T-helper 1 cell treated with Interleukin-12 subunit alpha and Interleukin-12 subunit beta and Interleukin-4 antibody, amounts not matched to agents 30 ng/mL and 1 ng/mL, for 36 hours (primary cell): Measurements from ENCODE around the gene NDUFA13. TPM values are rescaled to one million over a fixed set of nuclear protein-coding genes. Genes with fewer than 3 reads are reported as not detected.

ENCODE experiments used
- intact Hi-C: fragments of 100-400 bp; cut with micrococcal nuclease; formaldehyde crosslinking; loops from one replicate; pipeline ENCODE4 v1.15.1; 2024
- total RNA-seq: library from RNA; stranded (reverse); gene quantifications from 2 replicates; pipeline ENCODE4 v1.2.3, GENCODE V29; 2022

Gene NDUFA13
- total RNA-seq, 1 donor from 2014 or later, result 359 TPM

DNA sequence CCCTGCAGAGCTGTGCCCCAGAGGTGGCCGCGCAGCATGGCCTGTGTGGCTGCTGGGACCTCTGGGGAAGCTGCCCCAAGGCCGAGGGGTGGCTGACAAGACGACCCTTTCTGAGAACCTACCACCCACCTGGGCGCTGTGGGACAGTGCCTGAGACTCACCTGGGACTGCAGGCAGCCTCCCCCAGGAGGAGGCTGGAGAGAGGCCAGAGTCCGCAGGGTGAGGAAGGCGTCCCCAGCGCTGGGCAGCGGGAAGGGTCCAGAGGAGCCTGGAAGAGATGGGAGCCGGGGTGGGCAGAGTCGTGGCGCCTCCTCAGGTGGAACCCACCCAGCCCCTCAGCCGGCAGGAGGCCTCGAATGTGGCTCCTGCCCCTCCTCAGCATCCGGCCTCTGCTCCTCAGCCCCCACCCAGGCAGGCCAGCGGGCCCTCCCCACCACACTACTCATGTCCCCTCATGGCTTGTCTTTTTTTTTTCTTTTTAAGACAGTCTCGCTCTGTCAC is 47.4 kb downstream of the NDUFA13 start:
- intact Hi-C loops, result loop anchor here (1.0 kb wide), 1 partner anchor 81 kb away; no protein-coding TSS in a partner anchor

GRCh38 chr19:19566306-19566705 is 50.3 kb downstream of the NDUFA13 start:
- intact Hi-C loops, result no loop called here

DNA sequence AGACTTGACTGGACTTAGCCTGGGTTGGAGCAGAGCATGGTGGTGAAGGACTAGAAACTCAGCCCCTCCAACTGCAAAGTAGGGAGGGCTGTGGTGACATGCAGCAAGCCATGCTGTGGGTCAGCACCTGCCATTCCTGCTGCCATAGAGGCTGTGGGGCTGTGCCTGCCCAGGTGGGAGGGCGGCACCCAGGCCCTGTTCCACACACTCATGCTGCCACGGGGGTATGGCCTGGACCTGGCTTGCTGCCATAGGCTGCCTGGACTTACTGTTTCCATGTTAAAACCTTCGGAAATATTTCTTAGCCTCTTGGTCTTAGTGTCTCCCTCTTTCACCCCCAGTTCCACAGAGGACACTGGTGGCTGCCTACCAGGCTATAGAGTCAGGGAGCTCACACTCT is 51.4 kb downstream of the NDUFA13 start:
- intact Hi-C loops, result no loop called here

DNA sequence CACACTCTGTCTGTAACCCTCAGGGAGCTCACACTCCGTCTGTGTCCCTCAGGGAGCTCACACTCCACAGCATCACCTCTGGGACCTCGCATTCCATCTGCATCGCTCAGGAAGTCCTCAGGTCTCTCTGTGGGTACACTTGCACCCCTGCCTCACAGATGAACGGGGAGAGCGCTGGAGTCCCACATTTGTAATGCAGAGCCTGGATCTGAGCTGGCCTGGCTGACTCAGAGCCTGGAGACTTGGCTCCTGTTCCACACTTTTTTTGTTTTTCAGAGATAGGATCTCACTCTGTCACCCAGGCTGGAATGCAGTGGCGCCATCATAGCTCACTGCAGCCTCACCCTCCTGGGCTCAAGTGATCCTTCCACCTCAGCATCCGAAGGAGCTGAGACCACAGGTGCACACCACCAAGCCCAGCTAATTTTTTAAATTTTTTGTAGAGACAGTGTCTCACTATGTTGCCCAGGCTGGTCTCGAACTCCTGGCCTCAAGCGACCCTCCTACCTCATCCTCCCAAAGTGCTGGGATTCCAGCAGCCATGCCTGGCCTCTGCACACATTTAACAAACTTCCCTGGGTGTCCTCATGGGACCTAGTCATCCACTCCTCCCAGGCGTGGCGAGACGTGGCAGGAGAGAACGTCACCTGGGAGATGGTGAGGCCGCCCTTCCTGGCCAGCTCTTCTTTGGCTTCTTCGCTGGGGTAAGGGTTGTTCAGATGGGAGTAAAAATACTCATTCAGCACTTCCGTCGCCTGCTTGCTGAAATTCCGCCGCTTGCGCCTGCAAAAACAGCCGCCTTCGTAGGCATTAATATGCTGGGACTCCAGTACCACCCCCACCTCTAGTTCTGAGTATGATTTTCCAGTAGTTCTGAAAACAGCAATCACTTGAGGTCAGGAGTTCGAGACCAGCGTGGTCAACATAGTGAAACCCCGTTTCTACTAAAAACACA is 53.1 kb downstream of the NDUFA13 start:
- intact Hi-C loops, result no loop called here

- intact Hi-C loops, result no loop called here
These were observed 54.5 kb downstream of the NDUFA13 start for GRCh38 chr19:19570571-19570970.

DNA sequence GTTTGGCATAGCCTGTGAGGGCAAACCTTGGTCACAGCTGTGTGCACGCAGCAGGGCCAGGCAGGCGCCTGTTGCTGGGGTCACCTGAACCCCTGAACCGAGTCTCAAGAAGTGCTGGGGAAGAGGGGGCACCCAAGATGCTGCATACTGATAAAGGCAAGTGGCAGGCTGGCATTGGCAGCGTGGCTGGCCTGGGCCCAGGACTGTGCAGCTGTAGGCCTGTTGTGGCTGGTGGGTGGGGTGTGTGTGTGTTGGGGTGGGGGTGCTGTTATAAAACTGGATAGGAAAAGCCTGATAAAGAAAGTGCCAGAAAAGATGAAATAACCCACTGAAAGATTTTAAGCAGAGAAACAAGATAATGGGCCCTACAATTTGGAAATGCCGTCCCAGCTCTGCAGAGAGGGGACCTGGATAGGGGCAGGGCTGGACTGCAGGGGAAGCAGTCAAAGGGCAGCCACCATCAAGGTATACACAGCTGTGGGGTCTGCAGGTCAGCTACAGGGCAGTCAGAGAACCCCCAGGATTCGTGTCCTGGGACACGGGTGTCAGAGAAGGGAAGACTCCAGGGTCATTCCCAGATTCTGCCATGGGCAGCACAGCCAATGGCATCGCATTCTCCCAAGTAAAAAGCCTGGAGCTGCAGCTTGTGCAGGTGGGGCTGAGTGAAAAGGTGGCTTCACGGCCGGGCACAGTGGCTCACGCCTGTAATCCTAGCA is 55.2 kb downstream of the NDUFA13 start:
- intact Hi-C loops, result no loop called here

DNA sequence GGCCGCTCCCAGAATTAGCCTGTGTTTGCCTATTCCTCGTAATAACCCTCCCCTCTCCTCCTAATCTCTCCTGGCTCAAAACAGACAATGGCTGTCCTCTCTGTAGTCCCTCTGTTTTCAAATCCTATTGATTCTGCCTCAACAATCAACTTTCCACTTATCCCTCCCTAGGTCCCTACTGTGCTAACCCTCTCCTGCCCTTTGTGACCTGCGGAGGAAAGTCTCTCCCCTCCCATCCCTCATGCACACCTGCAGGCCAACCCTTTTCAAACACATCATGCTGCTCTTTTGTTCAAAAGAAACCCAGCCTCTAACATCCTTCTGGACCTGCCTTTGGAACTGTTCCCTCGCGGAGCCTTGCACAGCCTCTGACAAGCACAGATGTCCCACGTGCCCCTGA is 59.4 kb downstream of the NDUFA13 start:
- intact Hi-C loops, result no loop called here

Other genes starting within 250 kb of the NDUFA13 start
- gene TM6SF2, start 242.9 kb upstream of the NDUFA13 start, total RNA-seq, result not detected in 2 replicates
- gene SUGP1, start 195.7 kb upstream of the NDUFA13 start, total RNA-seq, result 78.7 and 87.1 TPM in 2 replicates
- gene MAU2, start 195.4 kb upstream of the NDUFA13 start, total RNA-seq, result 100 TPM in 2 replicates
- gene GATAD2A, start 110.5 kb upstream of the NDUFA13 start, total RNA-seq, result 128 and 135 TPM in 2 replicates
- 3.1 and 3.6 TPM in 2 replicates for gene TSSK6, start 677 bp upstream of the NDUFA13 start, total RNA-seq
- gene YJEFN3, start 12.7 kb downstream of the NDUFA13 start, total RNA-seq, result 11.7 and 11.8 TPM in 2 replicates
- gene CILP2, start 22.0 kb downstream of the NDUFA13 start, total RNA-seq, result 0.17 and 0.20 TPM in 2 replicates
- gene PBX4, start 102.5 kb downstream of the NDUFA13 start, total RNA-seq, result 68.2 and 72.1 TPM in 2 replicates
- gene LPAR2, start 112.0 kb downstream of the NDUFA13 start, total RNA-seq, result 62.6 and 66.9 TPM in 2 replicates
- 115 and 118 TPM in 2 replicates for gene GMIP, start 127.4 kb downstream of the NDUFA13 start, total RNA-seq
- 105 and 110 TPM in 2 replicates for gene ATP13A1, start 147.5 kb downstream of the NDUFA13 start, total RNA-seq
- 94.2 and 95.2 TPM in 2 replicates for gene ZNF101, start 152.6 kb downstream of the NDUFA13 start, total RNA-seq
- 6.8 and 8.5 TPM in 2 replicates for gene ZNF14, start 216.9 kb downstream of the NDUFA13 start, total RNA-seq